Stimulated activated CD4-positive, alpha-beta T cell treated with anti-CD3 and anti-CD28 coated beads, Interleukin-15, amount 100 ng/mL, for 24 hours (primary cell): Measurements from ENCODE around the gene ACOT13.
"Not testable (repeated sequence)": the region's sequence is repeated elsewhere in the genome, so short reads cannot be mapped to it uniquely, and the experiment has no call there.

Experiments
- DNase-seq: peaks from one replicate; pipeline ENCODE4 v3.0.0-alpha.2; 2020

Gene ACOT13

GRCh38 chr6:24731456-24732134 lies 64.7 kb downstream of the ACOT13 start:
- DNase-seq = not testable (repeated sequence)

GRCh38 chr6:24734166-24734565 lies 67.3 kb downstream of the ACOT13 start:
- DNase-seq = no peak

- not testable (repeated sequence) for DNase-seq
Measured at GRCh38 chr6:24734710-24735109, 67.8 kb downstream of the ACOT13 start.

DNA sequence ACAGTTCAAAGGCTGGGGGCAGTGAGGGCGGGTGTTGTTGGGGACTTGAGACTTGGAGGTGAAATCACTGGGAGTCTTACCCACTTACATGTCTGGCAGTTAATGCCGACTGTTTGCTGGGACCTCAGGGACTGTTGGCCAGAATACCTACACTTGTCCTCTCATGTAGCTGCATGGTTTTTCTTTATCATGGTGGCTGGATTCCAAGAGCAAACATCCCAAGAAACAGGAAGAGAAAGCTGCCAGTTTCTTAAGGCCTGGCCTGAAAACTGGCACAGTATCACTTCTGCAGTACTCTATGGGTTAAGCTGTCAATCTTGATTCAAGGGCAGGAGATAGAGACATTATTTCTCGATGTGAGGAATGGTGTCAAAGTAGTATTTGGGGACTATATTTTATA lies 71.9 kb downstream of the ACOT13 start:
- DNase-seq = no peak

DNA sequence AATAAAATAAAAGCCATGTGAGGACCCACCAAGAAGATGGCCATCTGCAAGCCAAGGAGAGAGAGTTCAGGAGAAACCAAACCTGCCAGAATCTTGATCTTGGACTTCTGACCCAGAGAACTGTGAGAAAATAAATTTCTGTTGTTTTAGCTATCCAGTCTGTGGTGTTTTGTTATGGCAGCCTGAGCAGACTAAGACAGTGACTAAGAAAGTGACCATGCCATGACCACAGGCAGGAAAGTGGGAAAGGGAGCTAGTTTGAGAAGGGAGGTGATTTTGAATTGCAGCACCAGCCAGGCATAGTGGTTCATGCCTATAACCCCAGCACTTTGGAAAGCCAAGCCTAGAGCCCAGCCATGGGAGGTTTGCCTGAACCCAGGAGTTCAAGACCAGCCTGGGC lies 74.0 kb downstream of the ACOT13 start:
- DNase-seq = no peak

DNA sequence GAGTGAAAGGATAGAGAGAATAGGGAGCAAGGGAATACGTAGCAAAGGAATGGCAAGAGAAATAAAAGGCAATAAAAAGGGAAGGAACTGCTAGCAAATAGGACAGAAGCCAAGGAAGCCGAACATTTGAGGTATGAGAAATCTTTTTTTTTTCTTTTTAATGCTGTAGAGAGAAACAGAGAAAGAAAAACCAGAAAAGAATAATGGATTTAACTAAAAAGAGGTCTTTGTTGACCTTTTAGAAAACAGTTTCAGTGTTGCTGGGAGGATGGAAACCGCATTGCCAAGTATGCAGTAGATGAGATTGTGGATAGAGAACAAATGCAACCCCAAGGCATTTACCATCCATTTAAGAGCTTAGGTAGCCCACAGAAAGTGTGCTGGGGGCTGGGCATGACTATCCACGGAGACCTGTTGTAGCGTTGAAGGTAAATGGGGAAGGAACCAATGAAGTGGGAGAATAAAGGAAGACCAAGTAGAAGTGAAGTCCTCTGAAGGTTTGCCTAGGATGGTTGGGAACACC lies 75.4 kb downstream of the ACOT13 start:
- DNase-seq = no peak

- peak; percentile 51 for DNase-seq
Measured at GRCh38 chr6:24743265-24743943, 76.5 kb downstream of the ACOT13 start.

- no peak for DNase-seq
Measured at GRCh38 chr6:24743944-24744335, 77.1 kb downstream of the ACOT13 start.

DNA sequence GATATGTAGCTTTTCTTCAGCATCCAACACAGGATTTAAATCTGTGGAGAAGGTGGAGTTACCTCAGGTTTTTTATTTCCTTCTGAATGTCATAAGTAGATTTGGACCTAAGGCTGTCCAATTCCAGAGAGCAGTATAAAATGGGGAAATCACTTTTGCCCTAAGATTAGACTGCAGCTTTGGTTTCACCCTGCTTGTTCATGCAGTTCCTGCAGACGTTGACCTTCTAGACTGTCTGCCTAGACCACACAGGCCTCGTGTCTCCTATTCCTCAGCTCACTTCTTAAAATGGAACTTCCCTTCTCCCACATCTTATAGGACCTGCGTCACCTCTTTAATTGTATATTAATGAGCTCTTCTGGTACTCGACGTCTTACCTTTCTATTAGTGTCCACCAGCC lies 78.0 kb downstream of the ACOT13 start:
- DNase-seq = no peak

DNA sequence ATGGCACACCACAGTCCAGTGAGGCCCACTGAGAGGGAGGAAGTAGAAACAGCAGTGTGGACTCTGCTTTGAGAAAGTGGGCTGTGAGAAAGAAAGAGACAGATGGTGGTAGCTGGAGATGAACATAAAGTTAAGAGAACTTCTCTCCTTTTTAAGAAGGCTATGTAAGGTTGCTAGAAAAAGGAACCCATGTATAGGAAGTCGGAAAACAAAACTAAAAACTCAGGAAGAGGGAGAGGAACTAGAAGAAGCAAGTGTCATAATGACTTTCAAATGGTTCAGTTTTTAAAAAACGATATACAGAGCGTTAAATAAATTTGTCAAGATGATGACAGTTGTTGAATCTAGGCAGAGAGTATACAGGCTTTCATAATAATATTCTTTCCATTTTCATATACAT lies 82.4 kb downstream of the ACOT13 start:
- DNase-seq = no peak

- not testable (repeated sequence) for DNase-seq
Measured at GRCh38 chr6:24750878-24751277, 84.0 kb downstream of the ACOT13 start.

- DNase-seq = no peak
Measured at GRCh38 chr6:24752503-24752902, 85.6 kb downstream of the ACOT13 start.

- DNase-seq = no peak
Measured at GRCh38 chr6:24752917-24753492, 86.1 kb downstream of the ACOT13 start.

GRCh38 chr6:24753545-24753944 lies 86.7 kb downstream of the ACOT13 start:
- no peak for DNase-seq

GRCh38 chr6:24754378-24754777 lies 87.5 kb downstream of the ACOT13 start:
- DNase-seq = not testable (repeated sequence)
